ENCODE results near the gene GNAQ. TPM values are rescaled to one million over a fixed set of nuclear protein-coding genes. Genes with fewer than 3 reads are reported as not detected.

Gene GNAQ
- polyA plus RNA-seq, 1 of the 3 experiments (the other 2 are of a cell fraction): 20.9 TPM

GRCh38 chr9:77803423-77803822 is 228.2 kb downstream of the GNAQ start:
- Histone ChIP-seq H3K9me3 (no peaks in the 10 kb centered on the region), H3K79me2 (ENCODE audit: insufficient read depth) (peaks cover 38% of the 10 kb centered on the region; the same call in 1 of the 2 replicates), H3K36me3 (replicated peaks in 1 of 2; ENCODE audit: control insufficient read depth in 1 of 2, insufficient read depth in 2 of 2, low read length in 1 of 2) (peaks cover 8 to 9% of the 10 kb centered on the region in 2 experiments), H2AFZ (ENCODE audit: low read depth) (no peak overlapping the region), H3K9ac (no peak overlapping the region), H3K27ac (ENCODE audit: low read depth in 2 of 2, low read length in 1 of 2) (no peak overlapping the region; a peak in 1 of 4 replicates), H3K9me2 (no peaks in the 10 kb centered on the region), H4K20me1 (ENCODE audit: insufficient read depth) (no peaks in the 10 kb centered on the region), H3K4me1 (ENCODE audit: control insufficient read depth in 1 of 2, insufficient read depth in 2 of 2, low read depth in 1 of 2, low read length in 1 of 2) (peaks cover 19 to 20% of the 10 kb centered on the region in 2 experiments; a peak in 3 of 4 replicates), H3K27me3 (ENCODE audit: insufficient read depth) (no peaks in the 10 kb centered on the region), H3K4me2 (no peak overlapping the region), H3K4me3 (ENCODE audit: low read depth in 2 of 2, low read length in 1 of 2) (no peak overlapping the region), H3F3A (replicated peaks; ENCODE audit: insufficient read depth) (peaks cover 14% of the 10 kb centered on the region)
- POLR2A ChIA-PET: no interaction called here
- no peak for DNase-seq
- WGBS (ENCODE audit: low lambda C conversion rate): 100% methylated on average over 1 of the region's 1 CpG
- TF ChIP-seq FOXJ3 (CRISPR knock-in tag; IDR thresholded peaks at IDR 0.05) (no peak), TCF12 (IDR thresholded peaks at IDR 0.05) (peak; percentile 69), EZH2phosphoT487 (IDR thresholded peaks at IDR 0.05; ENCODE audit: borderline replicate concordance, low read depth) (no peak), PBX3 (IDR thresholded peaks at IDR 0.05) (peak; percentile 31; the same call in 1 of the 2 replicates), RXRA (IDR thresholded peaks at IDR 0.05; ENCODE audit: borderline replicate concordance, low read depth) (no peak), SMC3 (IDR thresholded peaks at IDR 0.05; ENCODE audit: low read depth, low read length) (no peak), IRF3 (IDR thresholded peaks at IDR 0.05; ENCODE audit: low read depth, low read length) (no peak), JUND (IDR thresholded peaks at IDR 0.05) (peak; percentile 59)
- TF ChIP-seq, protein P1, sequence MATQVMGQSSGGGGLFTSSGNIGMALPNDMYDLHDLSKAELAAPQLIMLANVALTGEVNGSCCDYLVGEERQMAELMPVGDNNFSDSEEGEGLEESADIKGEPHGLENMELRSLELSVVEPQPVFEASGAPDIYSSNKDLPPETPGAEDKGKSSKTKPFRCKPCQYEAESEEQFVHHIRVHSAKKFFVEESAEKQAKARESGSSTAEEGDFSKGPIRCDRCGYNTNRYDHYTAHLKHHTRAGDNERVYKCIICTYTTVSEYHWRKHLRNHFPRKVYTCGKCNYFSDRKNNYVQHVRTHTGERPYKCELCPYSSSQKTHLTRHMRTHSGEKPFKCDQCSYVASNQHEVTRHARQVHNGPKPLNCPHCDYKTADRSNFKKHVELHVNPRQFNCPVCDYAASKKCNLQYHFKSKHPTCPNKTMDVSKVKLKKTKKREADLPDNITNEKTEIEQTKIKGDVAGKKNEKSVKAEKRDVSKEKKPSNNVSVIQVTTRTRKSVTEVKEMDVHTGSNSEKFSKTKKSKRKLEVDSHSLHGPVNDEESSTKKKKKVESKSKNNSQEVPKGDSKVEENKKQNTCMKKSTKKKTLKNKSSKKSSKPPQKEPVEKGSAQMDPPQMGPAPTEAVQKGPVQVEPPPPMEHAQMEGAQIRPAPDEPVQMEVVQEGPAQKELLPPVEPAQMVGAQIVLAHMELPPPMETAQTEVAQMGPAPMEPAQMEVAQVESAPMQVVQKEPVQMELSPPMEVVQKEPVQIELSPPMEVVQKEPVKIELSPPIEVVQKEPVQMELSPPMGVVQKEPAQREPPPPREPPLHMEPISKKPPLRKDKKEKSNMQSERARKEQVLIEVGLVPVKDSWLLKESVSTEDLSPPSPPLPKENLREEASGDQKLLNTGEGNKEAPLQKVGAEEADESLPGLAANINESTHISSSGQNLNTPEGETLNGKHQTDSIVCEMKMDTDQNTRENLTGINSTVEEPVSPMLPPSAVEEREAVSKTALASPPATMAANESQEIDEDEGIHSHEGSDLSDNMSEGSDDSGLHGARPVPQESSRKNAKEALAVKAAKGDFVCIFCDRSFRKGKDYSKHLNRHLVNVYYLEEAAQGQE (IDR thresholded peaks at IDR 0.05; ENCODE audit: low read depth, low read length): no peak
- CTCF ChIA-PET: interaction anchor here (1.4 kb wide), 1 partner anchor 94 kb away, joined by 3 read pairs; no protein-coding TSS in a partner anchor

DNA sequence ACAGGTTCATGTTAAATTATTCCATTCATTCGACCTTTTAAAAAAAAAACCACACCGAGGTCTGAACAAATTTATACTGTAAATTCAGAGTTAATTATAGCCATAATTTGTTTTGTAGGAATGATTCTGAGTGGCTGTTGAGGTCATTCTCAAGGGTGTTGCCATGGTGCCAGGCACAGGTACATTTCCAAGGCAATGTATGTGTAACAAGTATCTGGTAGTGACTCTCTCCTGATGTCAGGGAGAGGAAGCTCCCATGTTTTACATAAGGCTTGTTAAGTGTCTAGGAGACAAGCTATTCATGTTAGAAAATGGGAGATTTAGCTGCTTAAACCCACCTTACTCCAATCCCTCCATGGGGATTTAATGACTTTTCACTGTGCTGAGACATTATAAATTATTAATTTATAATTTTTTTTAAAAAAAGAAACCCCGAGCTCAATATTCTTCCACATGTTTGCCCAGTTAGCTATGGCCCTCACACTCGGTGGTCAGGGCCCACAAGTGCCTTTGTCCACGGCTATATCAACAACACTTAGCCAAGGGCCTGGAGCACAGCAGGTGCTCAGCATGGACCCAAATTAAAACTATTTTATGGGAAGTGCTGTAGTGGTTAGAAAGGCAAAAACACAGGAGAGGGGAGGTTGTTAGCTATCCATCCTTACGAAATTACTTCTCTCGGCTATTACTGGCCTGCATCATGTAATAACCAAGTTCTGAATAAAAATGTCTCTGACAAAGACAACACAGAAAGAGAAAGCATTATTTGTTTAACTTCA is 228.9 kb downstream of the GNAQ start:
- 83% methylated on average over 7 of the region's 7 CpGs for WGBS (ENCODE audit: low lambda C conversion rate)
- POLR2A ChIA-PET: no interaction called here

More for the DNA sequence above, 228.9 kb downstream of the GNAQ start:
- Histone ChIP-seq H3K4me2 (no peak overlapping the region), H3K4me3 (ENCODE audit: low read depth in 2 of 2, low read length in 1 of 2) (no peak overlapping the region), H3K27ac (ENCODE audit: low read depth in 2 of 2, low read length in 1 of 2) (no peak overlapping the region; a peak in 2 of 4 replicates), H3K36me3 (replicated peaks in 1 of 2; ENCODE audit: control insufficient read depth in 1 of 2, insufficient read depth in 2 of 2, low read length in 1 of 2) (peaks cover 4 to 5% of the 10 kb centered on the region in 2 experiments), H3K4me1 (ENCODE audit: control insufficient read depth in 1 of 2, insufficient read depth in 2 of 2, low read depth in 1 of 2, low read length in 1 of 2) (peaks cover 16 to 19% of the 10 kb centered on the region in 2 experiments; a peak in 3 of 4 replicates), H4K20me1 (ENCODE audit: insufficient read depth) (no peaks in the 10 kb centered on the region), H3K9ac (no peak overlapping the region), H3K27me3 (ENCODE audit: insufficient read depth) (no peaks in the 10 kb centered on the region), H2AFZ (ENCODE audit: low read depth) (no peak overlapping the region), H3K79me2 (ENCODE audit: insufficient read depth) (peaks cover 33% of the 10 kb centered on the region; the same call in 1 of the 2 replicates), H3K9me3 (no peaks in the 10 kb centered on the region), H3K9me2 (no peaks in the 10 kb centered on the region), H3F3A (replicated peaks; ENCODE audit: insufficient read depth) (peaks cover 7% of the 10 kb centered on the region)
- TF ChIP-seq GATA2 (CRISPR knock-in tag; IDR thresholded peaks at IDR 0.05) (no peak), FOXJ3 (CRISPR knock-in tag; IDR thresholded peaks at IDR 0.05) (no peak), JUND (IDR thresholded peaks at IDR 0.05) (no peak), FOSL2 (IDR thresholded peaks at IDR 0.05; ENCODE audit: borderline replicate concordance, low read depth) (no peak), EZH2phosphoT487 (IDR thresholded peaks at IDR 0.05; ENCODE audit: borderline replicate concordance, low read depth) (no peak), EP300 (IDR thresholded peaks at IDR 0.05; ENCODE audit: borderline replicate concordance in 1 of 2, low read depth in 1 of 2, low read length in 1 of 2) (no peak), NFIC (IDR thresholded peaks at IDR 0.05; ENCODE audit: borderline replicate concordance) (no peak)
- CTCF ChIA-PET: no interaction called here
- DNase-seq: no peak

All from SK-N-SH (cell line).